MM.1S (cell line): ENCODE measurements around the gene DNAJC15.

Experiments used
- DNase-seq: peaks from one replicate; pipeline ENCODE4 v3.0.0-alpha.2; 2015
- H2AFZ ChIP-seq: fragments of 300-600 bp; sonication (generic); 2 replicates; pipeline ENCODE4 v1.6.0; 2016; ENCODE audit warnings: antibody characterized with exemption, low read length
- H3F3A ChIP-seq: fragments of 300-600 bp; sonication (generic); 2 replicates; pipeline ENCODE4 v1.6.1; 2016; ENCODE audit warnings: mild to moderate bottlenecking, antibody characterized with exemption, low read length, moderate library complexity, mixed read lengths; ENCODE audit not compliant: insufficient read depth
- H3K27ac ChIP-seq: fragments of 300-600 bp; sonication (generic); 2 replicates; pipeline ENCODE4 v1.5.1; 2016; ENCODE audit warnings: mild to moderate bottlenecking, low read length
- H3K27me3 ChIP-seq: fragments of 300-600 bp; sonication (generic); replicated peaks from 2 replicates; pipeline ENCODE4 v1.6.0; 2016; ENCODE audit warnings: low read length; ENCODE audit not compliant: insufficient read depth
- H3K36me3 ChIP-seq: fragments of 300-600 bp; sonication (generic); replicated peaks from 2 replicates; pipeline ENCODE4 v1.6.1; 2016; ENCODE audit warnings: mild to moderate bottlenecking, low read length, mixed read lengths; ENCODE audit not compliant: insufficient read depth
- H3K4me1 ChIP-seq: fragments of 300-600 bp; sonication (generic); 2 replicates; pipeline ENCODE4 v1.6.1; 2016; ENCODE audit warnings: low read length, mixed read lengths
- H3K4me2 ChIP-seq: fragments of 300-600 bp; sonication (generic); 2 replicates; pipeline ENCODE4 v1.6.0; 2016; ENCODE audit warnings: low read depth, low read length
- H3K4me3 ChIP-seq: fragments of 300-600 bp; sonication (generic); 2 replicates; pipeline ENCODE4 v1.5.1; 2016; ENCODE audit warnings: low read length, mixed read lengths
- H3K79me2 ChIP-seq: fragments of 300-600 bp; sonication (generic); 2 replicates; pipeline ENCODE4 v1.6.1; 2016; ENCODE audit warnings: mixed run types, low read length, mixed read lengths
- H3K9ac ChIP-seq: fragments of 300-600 bp; sonication (generic); 2 replicates; pipeline ENCODE4 v1.6.1; 2016; ENCODE audit warnings: low read length, mixed read lengths
- H3K9me2 ChIP-seq: fragments of 300-600 bp; sonication (generic); replicated peaks from 2 replicates; pipeline ENCODE4 v1.6.1; 2016; ENCODE audit warnings: mild to moderate bottlenecking, low read length, mixed read lengths; ENCODE audit not compliant: insufficient read depth
- H3K9me3 ChIP-seq: fragments of 300-600 bp; sonication (generic); replicated peaks from 2 replicates; pipeline ENCODE4 v1.6.1; 2016; ENCODE audit warnings: mild to moderate bottlenecking, low read length, mixed read lengths; ENCODE audit not compliant: insufficient read depth
- H4K20me1 ChIP-seq: fragments of 300-600 bp; sonication (generic); 2 replicates; pipeline ENCODE4 v1.6.1; 2016; ENCODE audit warnings: mild to moderate bottlenecking, low read length, moderate library complexity, mixed read lengths; ENCODE audit not compliant: insufficient read depth
- CTCF ChIP-seq: fragments of 300-600 bp; sonication (generic); IDR thresholded peaks from 2 replicates; pipeline ENCODE4 v1.5.1; 2016; ENCODE audit warnings: antibody characterized with exemption, low read length, mixed read lengths
- EZH2 ChIP-seq: fragments of 300-600 bp; sonication (generic); optimal IDR thresholded peaks from 2 replicates; pipeline ENCODE3; 2017; ENCODE audit warnings: low read depth, mild to moderate bottlenecking, antibody characterized with exemption, low read length, mixed read lengths
- EZH2phosphoT487 ChIP-seq: fragments of 300-600 bp; sonication (generic); IDR thresholded peaks from 2 replicates; pipeline ENCODE4 v1.6.1; 2018; ENCODE audit warnings: antibody characterized with exemption, low read length

Gene DNAJC15

DNA sequence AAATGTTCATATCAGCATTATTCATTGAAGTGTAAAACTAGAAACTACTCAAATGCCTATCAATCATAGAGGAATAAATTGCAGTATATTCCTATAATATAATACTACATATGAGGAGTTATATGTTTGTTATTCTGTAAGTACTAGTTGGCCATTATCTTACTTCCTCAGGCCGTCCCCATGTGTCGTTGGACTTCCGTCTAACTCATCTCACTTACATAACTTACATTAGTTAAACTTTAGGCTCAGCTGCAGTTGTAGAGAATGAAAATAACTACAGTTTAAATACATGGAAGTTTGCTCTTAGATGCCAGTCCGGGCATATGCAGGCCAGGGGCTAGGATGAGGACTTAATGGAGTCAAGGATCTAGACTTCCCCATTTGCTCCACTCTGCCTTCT is 22.7 kb upstream of the DNAJC15 start:
- Histone ChIP-seq H3K79me2 (no peaks in the 10 kb centered on the region), H3K27me3 (no peaks in the 10 kb centered on the region), H3K9me3 (no peaks in the 10 kb centered on the region), H3K9ac (no peak overlapping the region), H3K4me3 (no peak overlapping the region), H3K9me2 (no peaks in the 10 kb centered on the region), H2AFZ (no peak overlapping the region), H3K27ac (no peak overlapping the region), H4K20me1 (no peaks in the 10 kb centered on the region), H3K36me3 (no peaks in the 10 kb centered on the region), H3K4me2 (no peak overlapping the region), H3F3A (no peaks in the 10 kb centered on the region), H3K4me1 (no peaks in the 10 kb centered on the region)
- TF ChIP-seq EZH2phosphoT487, result no peak
- no peak for TF ChIP-seq CTCF
- no peak for DNase-seq

DNA sequence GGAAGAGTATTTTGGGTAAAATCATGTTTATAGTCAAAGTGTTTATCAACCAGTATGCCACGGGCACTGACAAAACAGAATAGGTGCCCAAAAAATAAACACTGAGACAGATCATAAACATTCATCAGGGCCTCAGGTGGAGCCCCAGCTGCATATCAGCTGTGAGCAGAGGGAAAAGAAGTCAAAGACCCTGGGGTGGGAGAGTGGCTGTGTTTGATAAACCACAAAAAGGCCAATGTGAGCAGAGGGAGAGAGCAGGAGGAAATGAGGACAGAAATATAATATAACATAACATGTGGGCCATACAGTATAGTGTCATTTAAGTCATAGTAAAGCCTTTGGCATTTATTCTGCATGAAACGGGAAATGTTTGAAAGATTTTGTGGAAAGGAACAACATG is 21.4 kb upstream of the DNAJC15 start:
- no peak for TF ChIP-seq EZH2phosphoT487
- TF ChIP-seq CTCF, result no peak
- TF ChIP-seq EZH2, result no peak
- no peaks in the 10 kb centered on the region for H3K79me2 ChIP-seq
- H3K9me2 ChIP-seq, result no peaks in the 10 kb centered on the region
- no peaks in the 10 kb centered on the region for H3F3A ChIP-seq
- no peak overlapping the region for H3K27ac ChIP-seq
- H3K36me3 ChIP-seq, result no peaks in the 10 kb centered on the region
- H4K20me1 ChIP-seq, result no peaks in the 10 kb centered on the region
- H3K4me1 ChIP-seq, result no peaks in the 10 kb centered on the region
- DNase-seq, result no peak
- no peak overlapping the region for H3K4me3 ChIP-seq
- H3K9ac ChIP-seq, result no peak overlapping the region
- H3K9me3 ChIP-seq, result no peaks in the 10 kb centered on the region
- no peak overlapping the region for H3K4me2 ChIP-seq
- H2AFZ ChIP-seq, result no peak overlapping the region
- no peaks in the 10 kb centered on the region for H3K27me3 ChIP-seq

GRCh38 chr13:43003010-43003409 is 20.4 kb upstream of the DNAJC15 start:
- H3F3A ChIP-seq, result no peaks in the 10 kb centered on the region
- H3K4me3 ChIP-seq, result no peak overlapping the region
- H3K9me3 ChIP-seq, result no peaks in the 10 kb centered on the region
- H4K20me1 ChIP-seq, result no peaks in the 10 kb centered on the region
- no peak overlapping the region for H3K27ac ChIP-seq
- H3K9ac ChIP-seq, result no peak overlapping the region
- DNase-seq, result no peak
- H3K36me3 ChIP-seq, result no peaks in the 10 kb centered on the region
- no peaks in the 10 kb centered on the region for H3K27me3 ChIP-seq
- H3K4me1 ChIP-seq, result no peaks in the 10 kb centered on the region
- no peak overlapping the region for H2AFZ ChIP-seq
- H3K4me2 ChIP-seq, result no peak overlapping the region
- H3K9me2 ChIP-seq, result no peaks in the 10 kb centered on the region
- TF ChIP-seq EZH2phosphoT487, result no peak
- TF ChIP-seq EZH2, result no peak
- no peak for TF ChIP-seq CTCF
- H3K79me2 ChIP-seq, result no peaks in the 10 kb centered on the region
